CD4-positive, alpha-beta memory T cell (primary cell): ENCODE data around the gene BEND3. TPM values are rescaled to one million over a fixed set of nuclear protein-coding genes. Genes with fewer than 3 reads are reported as not detected.

Experiments used
- CTCF ChIA-PET: fragments of 350-600 bp; sonication (Branson Sonifier 250); formaldehyde crosslinking; loops from one replicate; lab custom pipeline; 2021; ENCODE audit warnings: inconsistent platforms; ENCODE audit not compliant: partially characterized antibody; lab: Charles Lee
- POLR2A ChIA-PET: fragments of 350-600 bp; sonication (Branson Sonifier 250); formaldehyde crosslinking; loops from one replicate; lab custom pipeline; 2021; ENCODE audit not compliant: partially characterized antibody; lab: Charles Lee
- DNase-seq, 5 donors: peaks; one replicate each; pipeline versions ENCODE4 v3.0.0 to v3.0.0-alpha.2; 2020 to 2022; ENCODE audit warnings: mixed read lengths in 1 of 5
- H3K27ac ChIP-seq: one replicate; pipeline ENCODE4 v1.7.0; 2013; ENCODE audit warnings: low read depth, low read length
- H3K27me3 ChIP-seq: 2 replicates; pipeline ENCODE4 v1.7.0; 2013; ENCODE audit warnings: mild to moderate bottlenecking, low read length, moderate library complexity; ENCODE audit not compliant: insufficient read depth
- H3K36me3 ChIP-seq: 2 replicates; pipeline ENCODE4 v1.7.0; 2013; ENCODE audit warnings: mild to moderate bottlenecking, low read length, moderate library complexity; ENCODE audit not compliant: insufficient read depth
- H3K4me1 ChIP-seq: 2 replicates; pipeline ENCODE4 v1.7.0; 2013; ENCODE audit warnings: mild to moderate bottlenecking, low read length, moderate library complexity; ENCODE audit not compliant: insufficient read depth
- H3K4me3 ChIP-seq, 2 donors: one replicate each; pipeline ENCODE4 v1.7.0; 2013; ENCODE audit warnings: low read length in 2 of 2, mild to moderate bottlenecking in 1 of 2
- H3K9me3 ChIP-seq, 2 donors: one replicate each; pipeline ENCODE4 v1.7.0; 2013; ENCODE audit warnings: low read length in 2 of 2, control low read depth in 1 of 2; ENCODE audit not compliant: control insufficient read depth in 1 of 2
- H3K27ac Mint-ChIP-seq, 7 donors: one replicate each; pipeline ENCODE4 v1.8.0; 2020 to 2021; ENCODE audit warnings: mixed read lengths in 7 of 7, mild to moderate bottlenecking in 6 of 7, inconsistent platforms in 3 of 7, moderate library complexity in 3 of 7
- H3K27me3 Mint-ChIP-seq, 2 donors: one replicate each; pipeline ENCODE4 v1.8.0; 2020 to 2021; ENCODE audit warnings: mixed read lengths in 2 of 2
- H3K36me3 Mint-ChIP-seq, 2 donors: one replicate each; pipeline ENCODE4 v1.8.0; 2020 to 2021; ENCODE audit warnings: mixed read lengths in 2 of 2, inconsistent platforms in 1 of 2, mild to moderate bottlenecking in 1 of 2
- H3K4me1 Mint-ChIP-seq, 4 donors: one replicate each; pipeline ENCODE4 v1.8.0; 2020 to 2021; ENCODE audit warnings: mixed read lengths in 4 of 4, mild to moderate bottlenecking in 1 of 4
- H3K4me3 Mint-ChIP-seq, 8 donors: one replicate each; pipeline ENCODE4 v1.8.0; 2020 to 2021; ENCODE audit warnings: mixed read lengths in 8 of 8, mild to moderate bottlenecking in 7 of 8, moderate library complexity in 6 of 8, inconsistent platforms in 3 of 8
- H3K9me3 Mint-ChIP-seq, 8 donors: one replicate each; pipeline ENCODE4 v1.8.0; 2020 to 2021; ENCODE audit warnings: mixed read lengths in 8 of 8, mild to moderate bottlenecking in 5 of 8, inconsistent platforms in 3 of 8, moderate library complexity in 1 of 8
- intact Hi-C: fragments of 100-400 bp; cut with micrococcal nuclease; formaldehyde crosslinking; loops from one replicate; pipeline ENCODE4 v1.15.1; 2023
- polyA plus RNA-seq, 2 donors: library from polyadenylated mRNA; unstranded; fragments of 300-500 nt; fragmentation: Illumina TruSeq; gene quantifications; one replicate each; pipeline ENCODE4 v1.2.3, GENCODE V29; 2021
- total RNA-seq, 2 experiments: library from RNA; stranded (reverse); gene quantifications; one replicate each; pipeline ENCODE4 v1.2.3, GENCODE V29; 2021

Gene BEND3
- total and polyA plus RNA-seq, 4 experiments from 2014 or later, result 0.63 to 1.1 (median 0.94) TPM; not detected in 1

- Mint-ChIP-seq H3K27me3 (no peaks in the 10 kb centered on the region), H3K36me3 (peaks cover 2 to 13% of the 10 kb centered on the region in 2 donors), H3K27ac (no peak overlapping the region), H3K4me1 (no peaks in the 10 kb centered on the region), H3K9me3 (no peaks in the 10 kb centered on the region), H3K4me3 (no peak overlapping the region)
- Histone ChIP-seq H3K4me3 (no peak overlapping the region), H3K27ac (no peak overlapping the region), H3K9me3 (no peaks in the 10 kb centered on the region), H3K36me3 (no peaks in the 10 kb centered on the region), H3K4me1 (no peaks in the 10 kb centered on the region), H3K27me3 (no peaks in the 10 kb centered on the region)
- intact Hi-C loops, result no loop called here
- DNase-seq, result no peak
- POLR2A ChIA-PET, result no interaction called here
- CTCF ChIA-PET, result interaction anchor here (1.0 kb wide), 1 partner anchor 30 kb away, joined by 4 read pairs; no protein-coding TSS in a partner anchor
These were observed 31.4 kb downstream of the BEND3 start for GRCh38 chr6:107083921-107084320.

GRCh38 chr6:107083047-107083768 is 32.1 kb downstream of the BEND3 start:
- Histone ChIP-seq H3K27me3 (no peaks in the 10 kb centered on the region), H3K4me1 (no peaks in the 10 kb centered on the region), H3K9me3 (no peaks in the 10 kb centered on the region), H3K27ac (no peak overlapping the region), H3K4me3 (no peak overlapping the region), H3K36me3 (no peaks in the 10 kb centered on the region)
- POLR2A ChIA-PET, result no interaction called here
- Mint-ChIP-seq H3K27me3 (no peaks in the 10 kb centered on the region), H3K36me3 (peaks cover 2 to 13% of the 10 kb centered on the region in 2 donors), H3K4me1 (no peaks in the 10 kb centered on the region), H3K9me3 (no peaks in the 10 kb centered on the region), H3K4me3 (no peak overlapping the region), H3K27ac (no peak overlapping the region)
- CTCF ChIA-PET, result interaction anchor here (1.0 kb wide), 1 partner anchor 56 kb away, joined by 3 read pairs; no protein-coding TSS in a partner anchor
- DNase-seq, result no peak
- intact Hi-C loops, result no loop called here

GRCh38 chr6:107082045-107082444 is 33.3 kb downstream of the BEND3 start:
- no peaks in the 10 kb centered on the region for H3K4me1 Mint-ChIP-seq
- Histone ChIP-seq H3K9me3 (no peaks in the 10 kb centered on the region), H3K4me3 (no peak overlapping the region), H3K4me1 (no peaks in the 10 kb centered on the region), H3K27me3 (no peaks in the 10 kb centered on the region), H3K36me3 (no peaks in the 10 kb centered on the region), H3K27ac (no peak overlapping the region)
- no peaks in the 10 kb centered on the region for H3K27me3 Mint-ChIP-seq
- peaks cover 2 to 13% of the 10 kb centered on the region in 2 donors for H3K36me3 Mint-ChIP-seq
- intact Hi-C loops, result no loop called here
- H3K4me3 Mint-ChIP-seq, result no peak overlapping the region
- ChIA-PET CTCF (interaction anchor here (1.0 kb wide), 1 partner anchor 55 kb away, joined by 3 read pairs; no protein-coding TSS in a partner anchor), POLR2A (no interaction called here)
- no peak for DNase-seq
- H3K9me3 Mint-ChIP-seq, result no peaks in the 10 kb centered on the region
- no peak overlapping the region for H3K27ac Mint-ChIP-seq

GRCh38 chr6:107080036-107080435 is 35.3 kb downstream of the BEND3 start:
- Histone ChIP-seq H3K9me3 (no peaks in the 10 kb centered on the region), H3K36me3 (no peaks in the 10 kb centered on the region), H3K4me3 (no peak overlapping the region), H3K4me1 (no peaks in the 10 kb centered on the region), H3K27me3 (no peaks in the 10 kb centered on the region), H3K27ac (no peak overlapping the region)
- Mint-ChIP-seq H3K27me3 (no peaks in the 10 kb centered on the region), H3K4me3 (no peak overlapping the region), H3K9me3 (no peaks in the 10 kb centered on the region), H3K27ac (no peak overlapping the region), H3K36me3 (peaks cover 2 to 13% of the 10 kb centered on the region in 2 donors), H3K4me1 (no peaks in the 10 kb centered on the region)
- POLR2A ChIA-PET, result no interaction called here
- intact Hi-C loops, result no loop called here
- CTCF ChIA-PET, result no interaction called here
- DNase-seq, result no peak

- Histone ChIP-seq H3K27me3 (no peaks in the 10 kb centered on the region), H3K27ac (no peak overlapping the region), H3K36me3 (no peaks in the 10 kb centered on the region), H3K9me3 (no peaks in the 10 kb centered on the region), H3K4me1 (no peaks in the 10 kb centered on the region), H3K4me3 (no peak overlapping the region)
- Mint-ChIP-seq H3K36me3 (peaks cover under 1 to 11% of the 10 kb centered on the region in 2 donors), H3K4me1 (no peaks in the 10 kb centered on the region), H3K9me3 (no peaks in the 10 kb centered on the region), H3K4me3 (no peak overlapping the region), H3K27me3 (no peaks in the 10 kb centered on the region), H3K27ac (no peak overlapping the region)
- no peak for DNase-seq
- ChIA-PET CTCF (no interaction called here), POLR2A (no interaction called here)
- intact Hi-C loops, result no loop called here
These were observed 35.9 kb downstream of the BEND3 start for GRCh38 chr6:107079429-107079828.

- Mint-ChIP-seq H3K27me3 (no peaks in the 10 kb centered on the region), H3K27ac (no peak overlapping the region), H3K4me1 (no peaks in the 10 kb centered on the region), H3K36me3 (peaks cover 0 to 3% of the 10 kb centered on the region in 2 donors), H3K9me3 (no peaks in the 10 kb centered on the region), H3K4me3 (no peak overlapping the region)
- H3K36me3 ChIP-seq, result no peaks in the 10 kb centered on the region
- H3K4me1 ChIP-seq, result no peaks in the 10 kb centered on the region
- no peaks in the 10 kb centered on the region for H3K9me3 ChIP-seq
- H3K27me3 ChIP-seq, result no peaks in the 10 kb centered on the region
- ChIA-PET POLR2A (no interaction called here), CTCF (no interaction called here)
- no peak for DNase-seq
- intact Hi-C loops, result no loop called here
- H3K4me3 ChIP-seq, result no peak overlapping the region
- no peak overlapping the region for H3K27ac ChIP-seq
These were observed 37.6 kb downstream of the BEND3 start for GRCh38 chr6:107077710-107078109.

- ChIA-PET POLR2A (no interaction called here), CTCF (interaction anchor here (0.7 kb wide), 1 partner anchor 38 kb away, joined by 3 read pairs; no protein-coding TSS in a partner anchor)
- no peaks in the 10 kb centered on the region for H3K4me1 Mint-ChIP-seq
- no peaks in the 10 kb centered on the region for H3K9me3 ChIP-seq
- no peak for DNase-seq
- intact Hi-C loops, result no loop called here
- H3K4me3 Mint-ChIP-seq, result no peak overlapping the region
- H3K9me3 Mint-ChIP-seq, result no peaks in the 10 kb centered on the region
- H3K27ac ChIP-seq, result no peak overlapping the region
- H3K27ac Mint-ChIP-seq, result no peak overlapping the region
- H3K27me3 ChIP-seq, result no peaks in the 10 kb centered on the region
- no peaks in the 10 kb centered on the region for H3K4me1 ChIP-seq
- H3K4me3 ChIP-seq, result no peak overlapping the region
- no peaks in the 10 kb centered on the region for H3K27me3 Mint-ChIP-seq
- no peaks in the 10 kb centered on the region for H3K36me3 Mint-ChIP-seq
- H3K36me3 ChIP-seq, result no peaks in the 10 kb centered on the region
These were observed 39.3 kb downstream of the BEND3 start for GRCh38 chr6:107075951-107076381.
